ENCODE measurements around the gene OGT. TPM values are rescaled to one million over a fixed set of nuclear protein-coding genes. Genes with fewer than 3 reads are reported as not detected.
"Not testable (repeated sequence)": the region's sequence is repeated elsewhere in the genome, so short reads cannot be mapped to it uniquely, and the experiment has no call there.

Gene OGT
- total RNA-seq, 1 experiment from 2014 or later, result 143 TPM

GRCh38 chrX:71609095-71609750 is 76.3 kb downstream of the OGT start:
- Histone ChIP-seq H3K4me1 (ENCODE audit: control insufficient read depth in 1 of 2, insufficient read depth in 2 of 2, low read length in 2 of 2) (no peaks in the 10 kb centered on the region), H3K79me2 (ENCODE audit: insufficient read depth, low read length) (no peaks in the 10 kb centered on the region), H3K4me2 (ENCODE audit: low read length) (no peak overlapping the region), H2AFZ (ENCODE audit: low read depth, low read length, poor library complexity, severe bottlenecking) (no peak overlapping the region), H3K36me3 (ENCODE audit: control insufficient read depth in 1 of 2, insufficient read depth in 2 of 2, low read length in 2 of 2) (no peaks in the 10 kb centered on the region; a peak in 1 of 4 replicates), H3K9me2 (ENCODE audit: insufficient read depth) (no peaks in the 10 kb centered on the region), H4K20me1 (ENCODE audit: insufficient read depth) (no peaks in the 10 kb centered on the region), H3K4me3 (replicated peaks in 1 of 2; ENCODE audit: low read depth in 1 of 2, low read length in 2 of 2) (no peak overlapping the region), H3K27ac (ENCODE audit: low read depth, low read length) (no peak overlapping the region), H3K9me3 (ENCODE audit: control insufficient read depth in 1 of 2, insufficient read depth in 1 of 2, low read depth in 1 of 2, low read length in 2 of 2) (no peaks in the 10 kb centered on the region), H3K27me3 (ENCODE audit: insufficient read depth, low read length) (no peaks in the 10 kb centered on the region), H3K9ac (ENCODE audit: low read length) (no peak overlapping the region)
- intact Hi-C loops (cut with micrococcal nuclease), result no loop called here
- RAD21 ChIA-PET (ENCODE audit: low non-redundant PET in 1 of 2, low total read pairs in 2 of 2, uncharacterized antibody in 2 of 2, unreplicated experiment in 2 of 2), result no interaction called here
- TF ChIP-seq POLR2AphosphoS5 (IDR thresholded peaks at IDR 0.05; ENCODE audit: low read depth, low read length) (no peak), ZFX (IDR thresholded peaks at IDR 0.05) (no peak), FOSL1 (IDR thresholded peaks at IDR 0.05; ENCODE audit: low read depth) (no peak)
- CTCF ChIA-PET, result no interaction called here
- ATAC-seq (no peak), DNase-seq (ENCODE audit: low read depth, low spot score) (no peak)
- POLR2A ChIA-PET, result no interaction called here
- no TSS peak for BruUV-seq (replicated peaks)

GRCh38 chrX:71611736-71612135 is 78.8 kb downstream of the OGT start:
- H3K9me2 ChIP-seq (ENCODE audit: insufficient read depth); DNase-seq (ENCODE audit: low read depth, low spot score); H2AFZ ChIP-seq (ENCODE audit: low read depth, low read length, poor library complexity, severe bottlenecking); H3K4me3 ChIP-seq (replicated peaks in 1 of 2; ENCODE audit: low read depth in 1 of 2, low read length in 2 of 2); H3K4me1 ChIP-seq (ENCODE audit: control insufficient read depth in 1 of 2, insufficient read depth in 2 of 2, low read length in 2 of 2); H3K79me2 ChIP-seq (ENCODE audit: insufficient read depth, low read length); H3K27ac ChIP-seq (ENCODE audit: low read depth, low read length); CTCF ChIA-PET; H3K9ac ChIP-seq (ENCODE audit: low read length); H3K27me3 ChIP-seq (ENCODE audit: insufficient read depth, low read length); H4K20me1 ChIP-seq (ENCODE audit: insufficient read depth); RAD21 ChIA-PET (ENCODE audit: low non-redundant PET in 1 of 2, low total read pairs in 2 of 2, uncharacterized antibody in 2 of 2, unreplicated experiment in 2 of 2); ATAC-seq; H3K9me3 ChIP-seq (ENCODE audit: control insufficient read depth in 1 of 2, insufficient read depth in 1 of 2, low read depth in 1 of 2, low read length in 2 of 2); H3K4me2 ChIP-seq (ENCODE audit: low read length); BruUV-seq (replicated peaks); H3K36me3 ChIP-seq (ENCODE audit: control insufficient read depth in 1 of 2, insufficient read depth in 2 of 2, low read length in 2 of 2); POLR2A ChIA-PET; intact Hi-C loops (cut with micrococcal nuclease): not testable (repeated sequence)

GRCh38 chrX:71612256-71612655 is 79.4 kb downstream of the OGT start:
- H3K36me3 ChIP-seq (ENCODE audit: control insufficient read depth in 1 of 2, insufficient read depth in 2 of 2, low read length in 2 of 2), result no peaks in the 10 kb centered on the region
- CTCF ChIA-PET, result no interaction called here
- intact Hi-C loops (cut with micrococcal nuclease), result no loop called here
- TF ChIP-seq ZNF274 (IDR thresholded peaks at IDR 0.05; ENCODE audit: low read depth, low read length) (no peak), YY1 (IDR thresholded peaks at IDR 0.05; ENCODE audit: extremely low read depth, insufficient replicate concordance, low read depth, low read length) (no peak), EZH2phosphoT487 (IDR thresholded peaks at IDR 0.05; ENCODE audit: borderline replicate concordance) (no peak), CEBPB (IDR thresholded peaks at IDR 0.05; ENCODE audit: low read depth) (no peak), ZFX (IDR thresholded peaks at IDR 0.05) (no peak), JUND (IDR thresholded peaks at IDR 0.05) (no peak), POLR2A (IDR thresholded peaks at IDR 0.05; ENCODE audit: borderline replicate concordance, extremely low read depth, insufficient read depth, insufficient read length) (no peak), EGR1 (IDR thresholded peaks at IDR 0.05; ENCODE audit: low read depth) (no peak), RAD21 (IDR thresholded peaks at IDR 0.05; ENCODE audit: low read depth) (no peak), CBX3 (IDR thresholded peaks at IDR 0.05; ENCODE audit: low read depth) (no peak), SRF (IDR thresholded peaks at IDR 0.05; ENCODE audit: low read depth) (no peak)

More at GRCh38 chrX:71612256-71612655, 79.4 kb downstream of the OGT start:
- Histone ChIP-seq H3K9ac (ENCODE audit: low read length) (no peak overlapping the region), H3K4me2 (ENCODE audit: low read length) (no peak overlapping the region), H3K79me2 (ENCODE audit: insufficient read depth, low read length) (no peaks in the 10 kb centered on the region), H4K20me1 (ENCODE audit: insufficient read depth) (no peaks in the 10 kb centered on the region), H3K4me1 (ENCODE audit: control insufficient read depth in 1 of 2, insufficient read depth in 2 of 2, low read length in 2 of 2) (no peaks in the 10 kb centered on the region; a peak in 1 of 4 replicates), H3K9me2 (ENCODE audit: insufficient read depth) (no peaks in the 10 kb centered on the region), H3K4me3 (replicated peaks in 1 of 2; ENCODE audit: low read depth in 1 of 2, low read length in 2 of 2) (no peak overlapping the region), H3K27me3 (ENCODE audit: insufficient read depth, low read length) (no peaks in the 10 kb centered on the region), H2AFZ (ENCODE audit: low read depth, low read length, poor library complexity, severe bottlenecking) (no peak overlapping the region), H3K27ac (ENCODE audit: low read depth, low read length) (no peak overlapping the region), H3K9me3 (ENCODE audit: control insufficient read depth in 1 of 2, insufficient read depth in 1 of 2, low read depth in 1 of 2, low read length in 2 of 2) (no peaks in the 10 kb centered on the region)
- ChIA-PET RAD21 (ENCODE audit: low non-redundant PET in 1 of 2, low total read pairs in 2 of 2, uncharacterized antibody in 2 of 2, unreplicated experiment in 2 of 2) (no interaction called here), POLR2A (no interaction called here)
- ATAC-seq, result no peak
- DNase-seq (ENCODE audit: low read depth, low spot score), result no peak
- BruUV-seq (replicated peaks), result no TSS peak

All from HCT116 (cell line).